WTC11 (cell line): ENCODE results near the gene PPP3CA. TPM values are rescaled to one million over a fixed set of nuclear protein-coding genes. Genes with fewer than 3 reads are reported as not detected.
A peak's percentile ranks its signal among the peaks of the same experiment; 100 is the strongest.

ENCODE experiments used
- ATAC-seq: fragments of 200-7000 bp; cut with Tn5 transposase; 2 replicates; pipeline ENCODE4 v1.10.0; 2021; ENCODE audit warnings: mild to moderate bottlenecking, moderate library complexity
- CTCF ChIA-PET: fragments of 300-600 bp; sonication (Branson Sonifier 250); formaldehyde crosslinking; loops from one replicate; lab custom pipeline; 2021; ENCODE audit warnings: antibody characterized with exemption; lab: Charles Lee
- POLR2A ChIA-PET: fragments of 350-600 bp; sonication (Branson Sonifier 250); formaldehyde crosslinking; loops from one replicate; lab custom pipeline; 2021; ENCODE audit warnings: antibody characterized with exemption; lab: Charles Lee
- DNase-seq: peaks from one replicate; pipeline ENCODE4 v3.0.0; 2021; ENCODE audit warnings: low spot score
- H3K27ac Mint-ChIP-seq: 2 replicates; pipeline ENCODE4 v1.8.0; 2021; ENCODE audit warnings: mixed read lengths
- H3K27me3 Mint-ChIP-seq: 2 replicates; pipeline ENCODE4 v1.8.0; 2021; ENCODE audit warnings: low read depth, mild to moderate bottlenecking, moderate library complexity, mixed read lengths
- H3K36me3 Mint-ChIP-seq: 2 replicates; pipeline ENCODE4 v1.8.0; 2021; ENCODE audit warnings: mixed read lengths
- H3K4me1 Mint-ChIP-seq: 2 replicates; pipeline ENCODE4 v1.8.0; 2022; ENCODE audit warnings: mixed read lengths
- H3K4me3 Mint-ChIP-seq: 2 replicates; pipeline ENCODE4 v1.8.0; 2021; ENCODE audit warnings: mild to moderate bottlenecking, moderate library complexity, mixed read lengths
- H3K9me3 Mint-ChIP-seq: 2 replicates; pipeline ENCODE4 v1.8.0; 2021; ENCODE audit warnings: mixed read lengths
- E2F1 ChIP-seq: sonication (generic); formaldehyde crosslinking; IDR thresholded peaks from 2 replicates; pipeline ENCODE4 v1.8.0; 2022; ENCODE audit warnings: mild to moderate bottlenecking, missing genetic modification reagents
- ERG ChIP-seq: fragments of 250-450 bp; sonication (Bioruptor Pico); IDR thresholded peaks from 2 replicates; pipeline ENCODE4 v1.8.0; 2021; ENCODE audit warnings: mild to moderate bottlenecking
- ETV6 ChIP-seq: sonication (generic); formaldehyde crosslinking; IDR thresholded peaks from 2 replicates; pipeline ENCODE4 v1.8.1; 2022; ENCODE audit warnings: mild to moderate bottlenecking, missing genetic modification reagents
- FOXK1 ChIP-seq: sonication (generic); formaldehyde crosslinking; IDR thresholded peaks from 2 replicates; pipeline ENCODE4 v1.8.0; 2022; ENCODE audit warnings: mild to moderate bottlenecking, moderate library complexity, missing genetic modification reagents
- IRF1 ChIP-seq: sonication (generic); formaldehyde crosslinking; IDR thresholded peaks from 2 replicates; pipeline ENCODE4 v1.8.0; 2023; ENCODE audit warnings: missing genetic modification reagents
- MXD4 ChIP-seq: fragments of 250-450 bp; sonication (Bioruptor Pico); IDR thresholded peaks from 2 replicates; pipeline ENCODE4 v1.8.0; 2021; ENCODE audit warnings: mild to moderate bottlenecking, moderate library complexity, borderline replicate concordance
- NFATC4 ChIP-seq: fragments of 250-450 bp; sonication (Bioruptor Pico); IDR thresholded peaks from 2 replicates; pipeline ENCODE4 v1.9.0; 2021; ENCODE audit warnings: mild to moderate bottlenecking
- NFYB ChIP-seq: sonication (generic); formaldehyde crosslinking; conservative IDR thresholded peaks from 2 replicates; pipeline ENCODE4 v1.8.0; 2022; ENCODE audit warnings: low read depth, missing genetic modification reagents
- TCF7 ChIP-seq: sonication (generic); formaldehyde crosslinking; IDR thresholded peaks from 2 replicates; pipeline ENCODE4 v1.8.0; 2022; ENCODE audit warnings: mild to moderate bottlenecking, low read depth, missing genetic modification reagents, moderate library complexity
- ZBTB21 ChIP-seq: sonication (generic); formaldehyde crosslinking; IDR thresholded peaks from 2 replicates; pipeline ENCODE4 v1.8.1; 2023; ENCODE audit warnings: mild to moderate bottlenecking, missing genetic modification reagents, borderline replicate concordance
- ZNF138 ChIP-seq: sonication (generic); formaldehyde crosslinking; conservative IDR thresholded peaks from 2 replicates; pipeline ENCODE4 v1.8.1; 2022; ENCODE audit warnings: mild to moderate bottlenecking, moderate library complexity, missing genetic modification reagents
- ZNF232 ChIP-seq: sonication (generic); formaldehyde crosslinking; IDR thresholded peaks from 2 replicates; pipeline ENCODE4 v1.8.0; 2022; ENCODE audit warnings: mild to moderate bottlenecking, missing genetic modification reagents
- ZNF263 ChIP-seq: sonication (generic); formaldehyde crosslinking; IDR thresholded peaks from 2 replicates; pipeline ENCODE4 v1.8.1; 2022; ENCODE audit warnings: low read depth, mild to moderate bottlenecking, moderate library complexity, missing genetic modification reagents
- ZNF671 ChIP-seq: fragments of 250-450 bp; sonication (Bioruptor Pico); IDR thresholded peaks from 2 replicates; pipeline ENCODE4 v1.8.0; 2021; ENCODE audit warnings: mild to moderate bottlenecking
- total RNA-seq: library from RNA; stranded (reverse); gene quantifications from 3 replicates; pipeline ENCODE4 v1.2.3, GENCODE V29; 2021
- TF ChIP-seq, protein P1 (sequence below): sonication (generic); formaldehyde crosslinking; IDR thresholded peaks from 2 replicates; pipeline ENCODE4 v1.8.0; 2022; ENCODE audit warnings: missing genetic modification reagents
- TF ChIP-seq, protein P2 (sequence below): sonication (generic); formaldehyde crosslinking; IDR thresholded peaks from 2 replicates; pipeline ENCODE4 v1.8.1; 2023; ENCODE audit warnings: mild to moderate bottlenecking, missing genetic modification reagents
- TF ChIP-seq, protein P3 (sequence below): fragments of 200-600 bp; IDR thresholded peaks from 2 replicates; pipeline ENCODE4 v1.8.0; 2022; ENCODE audit warnings: antibody characterized with exemption
- TF ChIP-seq, protein P4 (sequence below): fragments of 250-450 bp; sonication (Bioruptor Pico); conservative IDR thresholded peaks from 2 replicates; pipeline ENCODE4 v1.9.0; 2021; ENCODE audit warnings: mild to moderate bottlenecking
- TF ChIP-seq, protein P5 (sequence below): sonication (generic); formaldehyde crosslinking; conservative IDR thresholded peaks from 2 replicates; pipeline ENCODE4 v1.8.1; 2023; ENCODE audit warnings: mild to moderate bottlenecking, low read depth, missing genetic modification reagents, moderate library complexity

PPP3CA gene
- total RNA-seq, 1 experiment from 2014 or later = 41.6 TPM

GRCh38 chr4:101322743-101323142 is 24.6 kb downstream of the PPP3CA start:
- Mint-ChIP-seq H3K36me3 (no peaks in the 10 kb centered on the region), H3K4me1 (peaks cover 61% of the 10 kb centered on the region), H3K27me3 (no peaks in the 10 kb centered on the region), H3K9me3 (no peaks in the 10 kb centered on the region), H3K27ac (peak overlapping the region; percentile 3; the same call in 1 of the 2 replicates), H3K4me3 (no peak overlapping the region)
- no peak for TF ChIP-seq IRF1 (CRISPR knock-in tag)
- no peak for TF ChIP-seq MXD4 (CRISPR knock-in tag)
- TF ChIP-seq ZNF263 (CRISPR knock-in tag) = no peak
- TF ChIP-seq ZNF232 (CRISPR knock-in tag) = no peak
- no peak for TF ChIP-seq TCF7 (CRISPR knock-in tag)
- TF ChIP-seq, protein P1, sequence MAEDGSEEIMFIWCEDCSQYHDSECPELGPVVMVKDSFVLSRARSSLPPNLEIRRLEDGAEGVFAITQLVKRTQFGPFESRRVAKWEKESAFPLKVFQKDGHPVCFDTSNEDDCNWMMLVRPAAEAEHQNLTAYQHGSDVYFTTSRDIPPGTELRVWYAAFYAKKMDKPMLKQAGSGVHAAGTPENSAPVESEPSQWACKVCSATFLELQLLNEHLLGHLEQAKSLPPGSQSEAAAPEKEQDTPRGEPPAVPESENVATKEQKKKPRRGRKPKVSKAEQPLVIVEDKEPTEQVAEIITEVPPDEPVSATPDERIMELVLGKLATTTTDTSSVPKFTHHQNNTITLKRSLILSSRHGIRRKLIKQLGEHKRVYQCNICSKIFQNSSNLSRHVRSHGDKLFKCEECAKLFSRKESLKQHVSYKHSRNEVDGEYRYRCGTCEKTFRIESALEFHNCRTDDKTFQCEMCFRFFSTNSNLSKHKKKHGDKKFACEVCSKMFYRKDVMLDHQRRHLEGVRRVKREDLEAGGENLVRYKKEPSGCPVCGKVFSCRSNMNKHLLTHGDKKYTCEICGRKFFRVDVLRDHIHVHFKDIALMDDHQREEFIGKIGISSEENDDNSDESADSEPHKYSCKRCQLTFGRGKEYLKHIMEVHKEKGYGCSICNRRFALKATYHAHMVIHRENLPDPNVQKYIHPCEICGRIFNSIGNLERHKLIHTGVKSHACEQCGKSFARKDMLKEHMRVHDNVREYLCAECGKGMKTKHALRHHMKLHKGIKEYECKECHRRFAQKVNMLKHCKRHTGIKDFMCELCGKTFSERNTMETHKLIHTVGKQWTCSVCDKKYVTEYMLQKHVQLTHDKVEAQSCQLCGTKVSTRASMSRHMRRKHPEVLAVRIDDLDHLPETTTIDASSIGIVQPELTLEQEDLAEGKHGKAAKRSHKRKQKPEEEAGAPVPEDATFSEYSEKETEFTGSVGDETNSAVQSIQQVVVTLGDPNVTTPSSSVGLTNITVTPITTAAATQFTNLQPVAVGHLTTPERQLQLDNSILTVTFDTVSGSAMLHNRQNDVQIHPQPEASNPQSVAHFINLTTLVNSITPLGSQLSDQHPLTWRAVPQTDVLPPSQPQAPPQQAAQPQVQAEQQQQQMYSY = no peak
- TF ChIP-seq FOXK1 (CRISPR knock-in tag) = no peak
- TF ChIP-seq, protein P2, sequence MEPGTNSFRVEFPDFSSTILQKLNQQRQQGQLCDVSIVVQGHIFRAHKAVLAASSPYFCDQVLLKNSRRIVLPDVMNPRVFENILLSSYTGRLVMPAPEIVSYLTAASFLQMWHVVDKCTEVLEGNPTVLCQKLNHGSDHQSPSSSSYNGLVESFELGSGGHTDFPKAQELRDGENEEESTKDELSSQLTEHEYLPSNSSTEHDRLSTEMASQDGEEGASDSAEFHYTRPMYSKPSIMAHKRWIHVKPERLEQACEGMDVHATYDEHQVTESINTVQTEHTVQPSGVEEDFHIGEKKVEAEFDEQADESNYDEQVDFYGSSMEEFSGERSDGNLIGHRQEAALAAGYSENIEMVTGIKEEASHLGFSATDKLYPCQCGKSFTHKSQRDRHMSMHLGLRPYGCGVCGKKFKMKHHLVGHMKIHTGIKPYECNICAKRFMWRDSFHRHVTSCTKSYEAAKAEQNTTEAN (CRISPR knock-in tag) = no peak
- no peak for TF ChIP-seq NFATC4 (CRISPR knock-in tag)
- TF ChIP-seq, protein P3, sequence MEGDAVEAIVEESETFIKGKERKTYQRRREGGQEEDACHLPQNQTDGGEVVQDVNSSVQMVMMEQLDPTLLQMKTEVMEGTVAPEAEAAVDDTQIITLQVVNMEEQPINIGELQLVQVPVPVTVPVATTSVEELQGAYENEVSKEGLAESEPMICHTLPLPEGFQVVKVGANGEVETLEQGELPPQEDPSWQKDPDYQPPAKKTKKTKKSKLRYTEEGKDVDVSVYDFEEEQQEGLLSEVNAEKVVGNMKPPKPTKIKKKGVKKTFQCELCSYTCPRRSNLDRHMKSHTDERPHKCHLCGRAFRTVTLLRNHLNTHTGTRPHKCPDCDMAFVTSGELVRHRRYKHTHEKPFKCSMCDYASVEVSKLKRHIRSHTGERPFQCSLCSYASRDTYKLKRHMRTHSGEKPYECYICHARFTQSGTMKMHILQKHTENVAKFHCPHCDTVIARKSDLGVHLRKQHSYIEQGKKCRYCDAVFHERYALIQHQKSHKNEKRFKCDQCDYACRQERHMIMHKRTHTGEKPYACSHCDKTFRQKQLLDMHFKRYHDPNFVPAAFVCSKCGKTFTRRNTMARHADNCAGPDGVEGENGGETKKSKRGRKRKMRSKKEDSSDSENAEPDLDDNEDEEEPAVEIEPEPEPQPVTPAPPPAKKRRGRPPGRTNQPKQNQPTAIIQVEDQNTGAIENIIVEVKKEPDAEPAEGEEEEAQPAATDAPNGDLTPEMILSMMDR = no peak
- TF ChIP-seq, protein P4, sequence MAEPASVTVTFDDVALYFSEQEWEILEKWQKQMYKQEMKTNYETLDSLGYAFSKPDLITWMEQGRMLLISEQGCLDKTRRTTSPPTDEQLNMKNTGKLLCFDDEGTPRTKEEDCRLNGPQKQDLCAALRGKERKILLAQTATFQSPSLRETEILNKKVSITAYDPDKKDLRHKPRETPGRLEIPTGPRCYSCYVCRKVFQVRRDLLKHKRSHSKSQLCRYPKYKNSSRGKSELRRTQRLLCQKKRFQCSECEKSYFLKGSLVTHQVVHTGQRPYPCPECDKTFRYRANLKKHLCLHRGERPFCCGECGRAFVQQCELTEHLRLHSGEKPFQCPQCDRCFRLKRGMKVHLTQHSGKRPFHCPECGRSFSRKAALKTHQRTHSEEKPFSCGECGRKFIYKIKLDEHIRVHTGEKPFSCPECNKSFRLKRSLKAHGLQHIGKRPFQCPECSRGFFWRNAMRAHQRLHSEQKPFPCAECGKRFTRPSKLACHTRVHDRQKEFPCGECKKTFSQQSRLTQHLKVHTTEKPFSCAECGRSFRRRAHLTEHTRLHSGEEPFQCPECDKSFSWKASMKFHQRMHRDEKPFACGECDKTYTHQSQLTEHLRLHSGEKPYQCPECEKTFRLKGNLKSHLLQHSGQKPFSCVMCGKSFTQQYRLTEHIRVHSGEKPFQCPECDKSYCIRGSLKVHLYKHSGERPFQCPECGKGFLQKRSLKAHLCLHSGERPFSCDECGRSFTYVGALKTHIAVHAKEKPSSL (CRISPR knock-in tag) = no peak
- no peak for TF ChIP-seq ZNF138 (CRISPR knock-in tag)
- TF ChIP-seq ERG (CRISPR knock-in tag) = no peak
- no peak for TF ChIP-seq NFYB (CRISPR knock-in tag)
- TF ChIP-seq E2F1 (CRISPR knock-in tag) = no peak
- TF ChIP-seq, protein P5, sequence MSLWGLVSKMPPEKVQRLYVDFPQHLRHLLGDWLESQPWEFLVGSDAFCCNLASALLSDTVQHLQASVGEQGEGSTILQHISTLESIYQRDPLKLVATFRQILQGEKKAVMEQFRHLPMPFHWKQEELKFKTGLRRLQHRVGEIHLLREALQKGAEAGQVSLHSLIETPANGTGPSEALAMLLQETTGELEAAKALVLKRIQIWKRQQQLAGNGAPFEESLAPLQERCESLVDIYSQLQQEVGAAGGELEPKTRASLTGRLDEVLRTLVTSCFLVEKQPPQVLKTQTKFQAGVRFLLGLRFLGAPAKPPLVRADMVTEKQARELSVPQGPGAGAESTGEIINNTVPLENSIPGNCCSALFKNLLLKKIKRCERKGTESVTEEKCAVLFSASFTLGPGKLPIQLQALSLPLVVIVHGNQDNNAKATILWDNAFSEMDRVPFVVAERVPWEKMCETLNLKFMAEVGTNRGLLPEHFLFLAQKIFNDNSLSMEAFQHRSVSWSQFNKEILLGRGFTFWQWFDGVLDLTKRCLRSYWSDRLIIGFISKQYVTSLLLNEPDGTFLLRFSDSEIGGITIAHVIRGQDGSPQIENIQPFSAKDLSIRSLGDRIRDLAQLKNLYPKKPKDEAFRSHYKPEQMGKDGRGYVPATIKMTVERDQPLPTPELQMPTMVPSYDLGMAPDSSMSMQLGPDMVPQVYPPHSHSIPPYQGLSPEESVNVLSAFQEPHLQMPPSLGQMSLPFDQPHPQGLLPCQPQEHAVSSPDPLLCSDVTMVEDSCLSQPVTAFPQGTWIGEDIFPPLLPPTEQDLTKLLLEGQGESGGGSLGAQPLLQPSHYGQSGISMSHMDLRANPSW (CRISPR knock-in tag) = no peak
- TF ChIP-seq ETV6 (CRISPR knock-in tag) = no peak
- no peak for TF ChIP-seq ZNF671 (CRISPR knock-in tag)
- no peak for TF ChIP-seq ZBTB21 (CRISPR knock-in tag)
- DNase-seq (no peak), ATAC-seq (no peak)
- CTCF ChIA-PET = no interaction called here
- POLR2A ChIA-PET = no interaction called here
